Measurements from ENCODE around the gene OBSCN. TPM values are rescaled to one million over a fixed set of nuclear protein-coding genes. Genes with fewer than 3 reads are reported as not detected.

The OBSCN gene
- total RNA-seq, 1 donor from 2014 or later, result 17.5 TPM

DNA sequence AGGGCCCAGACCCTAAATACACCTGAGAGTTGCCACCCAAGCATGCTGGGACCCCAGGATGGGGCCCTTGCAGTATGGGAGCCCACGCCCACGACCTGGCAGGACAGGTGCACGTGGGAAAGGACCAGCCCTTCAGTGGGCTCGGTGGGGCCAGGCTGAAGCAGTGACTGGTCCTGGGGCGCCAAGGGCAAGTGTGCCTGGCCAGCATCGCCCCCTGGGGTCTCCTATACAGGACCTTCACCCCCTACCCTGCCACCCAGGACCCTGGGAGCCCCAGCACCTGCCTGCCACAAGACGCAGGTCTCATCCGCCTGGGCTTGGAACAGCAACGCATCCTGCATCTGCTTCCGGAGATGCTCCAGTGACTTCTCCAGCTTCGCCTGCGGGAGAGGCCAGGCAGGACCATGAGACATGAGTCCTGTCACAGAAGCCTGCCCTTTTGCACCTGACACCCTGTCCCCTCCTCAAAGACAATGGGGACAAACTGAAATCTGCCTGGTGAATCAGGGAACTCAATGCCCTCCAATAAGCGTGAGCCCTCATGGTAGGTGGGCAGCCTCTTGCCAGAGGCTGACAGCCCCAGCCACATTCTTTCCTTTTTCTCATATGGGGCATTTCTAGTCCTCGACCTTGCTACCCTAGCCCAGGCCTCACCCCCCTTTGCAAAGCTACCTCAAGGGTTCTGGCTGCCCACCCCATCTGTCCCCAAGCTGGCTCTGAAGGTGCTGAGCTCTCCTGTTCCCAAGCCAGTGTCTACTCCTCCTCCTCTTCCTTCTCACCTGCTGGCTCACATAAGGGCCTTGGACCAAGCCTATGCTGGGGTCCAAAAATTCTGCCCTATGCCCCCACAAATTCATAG, 194.2 kb downstream of the OBSCN start:
- Histone ChIP-seq H3K36me3 (ENCODE audit: insufficient read depth, low read length) (peaks cover 5% of the 10 kb centered on the region), H3K27me3 (ENCODE audit: insufficient read depth, low read length) (no peaks in the 10 kb centered on the region), H3K79me2 (ENCODE audit: insufficient read depth, low read length) (peaks cover 66% of the 10 kb centered on the region), H3K4me1 (ENCODE audit: insufficient read depth, low read length) (peaks cover 14% of the 10 kb centered on the region), H3K9ac (ENCODE audit: low read length) (no peak overlapping the region), H2AFZ (ENCODE audit: low read depth, low read length) (no peak overlapping the region), H3K9me3 (ENCODE audit: insufficient read depth, low read depth, low read length) (no peaks in the 10 kb centered on the region), H3K4me2 (ENCODE audit: low read length) (no peak overlapping the region), H3K4me3 (ENCODE audit: insufficient read depth, low read depth, low read length) (no peak overlapping the region), H3K27ac (ENCODE audit: low read depth, low read length) (no peak overlapping the region), H4K20me1 (ENCODE audit: insufficient read depth, low read length) (peaks cover 81% of the 10 kb centered on the region)
- DNase-seq (ENCODE audit: low read depth) (no peak), FAIRE-seq (no peak)
- Mint-ChIP-seq H3K9me3 (ENCODE audit: unreplicated experiment) (no peaks in the 10 kb centered on the region), H3K36me3 (ENCODE audit: low read depth, unreplicated experiment) (peaks cover 10% of the 10 kb centered on the region), H3K4me1 (ENCODE audit: low read depth, unreplicated experiment) (peaks cover 7% of the 10 kb centered on the region), H3K27me3 (ENCODE audit: low read depth, unreplicated experiment) (no peaks in the 10 kb centered on the region), H3K4me3 (ENCODE audit: unreplicated experiment) (no peak overlapping the region), H3K27ac (ENCODE audit: unreplicated experiment) (peak overlapping the region; percentile 50)
- TF ChIP-seq, protein P1, sequence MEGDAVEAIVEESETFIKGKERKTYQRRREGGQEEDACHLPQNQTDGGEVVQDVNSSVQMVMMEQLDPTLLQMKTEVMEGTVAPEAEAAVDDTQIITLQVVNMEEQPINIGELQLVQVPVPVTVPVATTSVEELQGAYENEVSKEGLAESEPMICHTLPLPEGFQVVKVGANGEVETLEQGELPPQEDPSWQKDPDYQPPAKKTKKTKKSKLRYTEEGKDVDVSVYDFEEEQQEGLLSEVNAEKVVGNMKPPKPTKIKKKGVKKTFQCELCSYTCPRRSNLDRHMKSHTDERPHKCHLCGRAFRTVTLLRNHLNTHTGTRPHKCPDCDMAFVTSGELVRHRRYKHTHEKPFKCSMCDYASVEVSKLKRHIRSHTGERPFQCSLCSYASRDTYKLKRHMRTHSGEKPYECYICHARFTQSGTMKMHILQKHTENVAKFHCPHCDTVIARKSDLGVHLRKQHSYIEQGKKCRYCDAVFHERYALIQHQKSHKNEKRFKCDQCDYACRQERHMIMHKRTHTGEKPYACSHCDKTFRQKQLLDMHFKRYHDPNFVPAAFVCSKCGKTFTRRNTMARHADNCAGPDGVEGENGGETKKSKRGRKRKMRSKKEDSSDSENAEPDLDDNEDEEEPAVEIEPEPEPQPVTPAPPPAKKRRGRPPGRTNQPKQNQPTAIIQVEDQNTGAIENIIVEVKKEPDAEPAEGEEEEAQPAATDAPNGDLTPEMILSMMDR (IDR thresholded peaks at IDR 0.05; ENCODE audit: insufficient read depth, low read depth, low read length), result no peak
- TF ChIP-seq EZH2 (IDR thresholded peaks at IDR 0.05; ENCODE audit: insufficient read depth, low read length), result no peak

DNA sequence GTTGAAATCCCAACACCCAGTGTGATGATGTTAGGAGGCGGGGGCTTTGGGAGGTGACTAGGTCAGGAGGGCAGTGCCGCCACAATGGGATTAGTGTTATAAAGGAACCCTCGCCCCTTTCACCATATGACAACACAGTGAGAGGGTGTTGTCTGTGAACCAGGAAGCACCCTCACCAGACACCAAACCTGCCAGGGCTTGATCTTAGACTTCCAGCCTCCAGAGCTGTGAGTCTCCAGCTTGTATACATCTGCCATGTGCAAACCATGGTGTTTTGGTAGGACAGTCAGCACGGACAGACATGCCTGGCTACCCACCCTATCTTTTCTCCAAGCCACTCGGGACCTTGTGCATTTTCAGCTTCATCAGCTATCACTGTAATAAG, 194.8 kb downstream of the OBSCN start:
- Histone ChIP-seq H3K36me3 (ENCODE audit: insufficient read depth, low read length) (peaks cover 5% of the 10 kb centered on the region), H3K4me3 (ENCODE audit: insufficient read depth, low read depth, low read length) (no peak overlapping the region), H3K27ac (ENCODE audit: low read depth, low read length) (no peak overlapping the region), H4K20me1 (ENCODE audit: insufficient read depth, low read length) (peaks cover 75% of the 10 kb centered on the region), H3K4me2 (ENCODE audit: low read length) (no peak overlapping the region), H3K9ac (ENCODE audit: low read length) (no peak overlapping the region), H3K4me1 (ENCODE audit: insufficient read depth, low read length) (peaks cover 20% of the 10 kb centered on the region), H3K9me3 (ENCODE audit: insufficient read depth, low read depth, low read length) (no peaks in the 10 kb centered on the region), H3K27me3 (ENCODE audit: insufficient read depth, low read length) (no peaks in the 10 kb centered on the region), H2AFZ (ENCODE audit: low read depth, low read length) (no peak overlapping the region), H3K79me2 (ENCODE audit: insufficient read depth, low read length) (peaks cover 71% of the 10 kb centered on the region)
- no peak for FAIRE-seq
- Mint-ChIP-seq H3K27ac (ENCODE audit: unreplicated experiment) (no peak overlapping the region), H3K27me3 (ENCODE audit: low read depth, unreplicated experiment) (no peaks in the 10 kb centered on the region), H3K9me3 (ENCODE audit: unreplicated experiment) (no peaks in the 10 kb centered on the region), H3K4me1 (ENCODE audit: low read depth, unreplicated experiment) (peaks cover 7% of the 10 kb centered on the region), H3K36me3 (ENCODE audit: low read depth, unreplicated experiment) (peaks cover 8% of the 10 kb centered on the region), H3K4me3 (ENCODE audit: unreplicated experiment) (no peak overlapping the region)
- DNase-seq (ENCODE audit: low read depth), result no peak
- TF ChIP-seq, protein P1 (IDR thresholded peaks at IDR 0.05; ENCODE audit: insufficient read depth, low read depth, low read length), result no peak
- TF ChIP-seq EZH2 (IDR thresholded peaks at IDR 0.05; ENCODE audit: insufficient read depth, low read length), result no peak

DNA sequence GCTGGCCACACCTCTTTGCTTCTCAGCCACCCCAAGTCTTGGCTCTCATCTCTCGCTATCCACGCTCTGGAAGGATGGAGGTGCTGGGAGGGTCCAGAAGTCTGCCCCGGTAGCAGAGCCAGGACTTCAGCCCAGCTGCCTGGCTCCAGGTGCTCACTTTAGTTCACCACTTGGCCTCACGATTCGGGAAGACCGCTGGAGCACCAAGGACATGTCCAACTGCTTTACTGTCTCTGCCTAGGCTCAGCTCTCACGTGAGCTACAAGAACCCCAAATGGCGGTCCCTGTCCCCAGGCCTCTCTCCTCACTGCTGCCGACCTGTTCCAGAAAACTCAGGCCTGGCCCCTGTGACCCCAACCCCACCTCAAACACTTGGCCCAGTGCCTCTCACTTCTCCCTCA, 195.4 kb downstream of the OBSCN start:
- no peak for TF ChIP-seq EZH2 (IDR thresholded peaks at IDR 0.05; ENCODE audit: insufficient read depth, low read length)
- TF ChIP-seq, protein P1 (IDR thresholded peaks at IDR 0.05; ENCODE audit: insufficient read depth, low read depth, low read length), result no peak
- Histone ChIP-seq H3K4me3 (ENCODE audit: insufficient read depth, low read depth, low read length) (no peak overlapping the region), H4K20me1 (ENCODE audit: insufficient read depth, low read length) (peaks cover 72% of the 10 kb centered on the region), H3K4me1 (ENCODE audit: insufficient read depth, low read length) (peaks cover 24% of the 10 kb centered on the region), H3K9ac (ENCODE audit: low read length) (no peak overlapping the region), H2AFZ (ENCODE audit: low read depth, low read length) (no peak overlapping the region), H3K4me2 (ENCODE audit: low read length) (no peak overlapping the region), H3K9me3 (ENCODE audit: insufficient read depth, low read depth, low read length) (no peaks in the 10 kb centered on the region), H3K36me3 (ENCODE audit: insufficient read depth, low read length) (peaks cover 5% of the 10 kb centered on the region), H3K79me2 (ENCODE audit: insufficient read depth, low read length) (peaks cover 70% of the 10 kb centered on the region), H3K27me3 (ENCODE audit: insufficient read depth, low read length) (no peaks in the 10 kb centered on the region), H3K27ac (ENCODE audit: low read depth, low read length) (no peak overlapping the region)
- Mint-ChIP-seq H3K36me3 (ENCODE audit: low read depth, unreplicated experiment) (peaks cover 7% of the 10 kb centered on the region), H3K27ac (ENCODE audit: unreplicated experiment) (no peak overlapping the region), H3K27me3 (ENCODE audit: low read depth, unreplicated experiment) (no peaks in the 10 kb centered on the region), H3K4me3 (ENCODE audit: unreplicated experiment) (no peak overlapping the region), H3K9me3 (ENCODE audit: unreplicated experiment) (no peaks in the 10 kb centered on the region), H3K4me1 (ENCODE audit: low read depth, unreplicated experiment) (peaks cover 7% of the 10 kb centered on the region)
- DNase-seq (ENCODE audit: low read depth) (no peak), FAIRE-seq (no peak)
